Measurements from ENCODE around the gene OSTC. TPM values are rescaled to one million over a fixed set of nuclear protein-coding genes. Genes with fewer than 3 reads are reported as not detected.

OSTC gene
- polyA plus RNA-seq, 1 donor (not counting 4 experiments of a cell fraction or from before 2014, with no cell fraction given): 147 TPM

DNA sequence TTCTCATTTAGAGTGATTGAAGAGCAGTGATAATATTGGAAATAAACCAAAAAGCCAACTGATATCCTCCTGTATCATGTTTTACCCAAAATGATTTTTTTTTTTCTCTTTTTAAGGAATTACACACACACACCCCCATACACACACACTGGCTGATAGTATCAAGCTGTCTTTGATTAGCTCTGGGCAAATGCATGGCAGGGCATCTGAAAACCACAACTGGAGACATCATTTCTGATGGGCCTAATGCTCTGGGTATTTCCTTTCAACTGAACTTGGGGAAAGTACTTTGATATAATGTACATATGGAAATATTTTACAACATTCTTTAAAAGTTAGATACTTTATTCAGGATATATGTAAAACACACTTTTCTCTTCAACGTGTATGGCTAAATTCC lies 14.2 kb upstream of the OSTC start:
- dilution Hi-C loops (cut with MboI; ENCODE audit: extremely low pct_ligation_motif_present, low sequenced_read_pairs): no loop called here
- Histone ChIP-seq H3K27me3 (ENCODE audit: control insufficient read depth, extremely low read depth, insufficient read depth, low read length) (no peaks in the 10 kb centered on the region), H3K4me3 (ENCODE audit: control insufficient read depth in 2 of 3, extremely low read depth in 1 of 3, insufficient read depth in 2 of 3, low read depth in 1 of 3, low read length in 3 of 3) (no peak overlapping the region), H3K9me3 (ENCODE audit: control insufficient read depth, low read depth, low read length) (no peaks in the 10 kb centered on the region), H4K20me1 (ENCODE audit: control insufficient read depth, extremely low read depth, insufficient read depth, low read length) (no peaks in the 10 kb centered on the region), H3K4me2 (ENCODE audit: control insufficient read depth, extremely low read depth, insufficient read depth, low read depth, low read length) (no peak overlapping the region), H3K9me1 (ENCODE audit: control insufficient read depth, extremely low read depth, insufficient read depth, low read length) (no peaks in the 10 kb centered on the region), H3K4me1 (ENCODE audit: control insufficient read depth, extremely low read depth, insufficient read depth, low read length) (no peaks in the 10 kb centered on the region), H3K9ac (ENCODE audit: control insufficient read depth, extremely low read depth, insufficient read depth, low read length) (no peak overlapping the region), H3K36me3 (ENCODE audit: control insufficient read depth in 2 of 2, extremely low read depth in 1 of 2, insufficient read depth in 2 of 2, low read length in 2 of 2) (peaks cover 14 to 19% of the 10 kb centered on the region in 2 experiments), H2AFZ (ENCODE audit: control insufficient read depth, low read length) (no peak overlapping the region), H3K79me2 (ENCODE audit: control insufficient read depth, insufficient read depth, low read length) (no peaks in the 10 kb centered on the region), H3K27ac (ENCODE audit: control insufficient read depth, insufficient read depth, low read length) (no peak overlapping the region)
- TF ChIP-seq, protein P1, sequence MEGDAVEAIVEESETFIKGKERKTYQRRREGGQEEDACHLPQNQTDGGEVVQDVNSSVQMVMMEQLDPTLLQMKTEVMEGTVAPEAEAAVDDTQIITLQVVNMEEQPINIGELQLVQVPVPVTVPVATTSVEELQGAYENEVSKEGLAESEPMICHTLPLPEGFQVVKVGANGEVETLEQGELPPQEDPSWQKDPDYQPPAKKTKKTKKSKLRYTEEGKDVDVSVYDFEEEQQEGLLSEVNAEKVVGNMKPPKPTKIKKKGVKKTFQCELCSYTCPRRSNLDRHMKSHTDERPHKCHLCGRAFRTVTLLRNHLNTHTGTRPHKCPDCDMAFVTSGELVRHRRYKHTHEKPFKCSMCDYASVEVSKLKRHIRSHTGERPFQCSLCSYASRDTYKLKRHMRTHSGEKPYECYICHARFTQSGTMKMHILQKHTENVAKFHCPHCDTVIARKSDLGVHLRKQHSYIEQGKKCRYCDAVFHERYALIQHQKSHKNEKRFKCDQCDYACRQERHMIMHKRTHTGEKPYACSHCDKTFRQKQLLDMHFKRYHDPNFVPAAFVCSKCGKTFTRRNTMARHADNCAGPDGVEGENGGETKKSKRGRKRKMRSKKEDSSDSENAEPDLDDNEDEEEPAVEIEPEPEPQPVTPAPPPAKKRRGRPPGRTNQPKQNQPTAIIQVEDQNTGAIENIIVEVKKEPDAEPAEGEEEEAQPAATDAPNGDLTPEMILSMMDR (optimal IDR thresholded peaks at IDR 0.05 in 1 of 3, IDR thresholded peaks at IDR 0.05 in 1 of 3, conservative IDR thresholded peaks at IDR 0.05 in 1 of 3; ENCODE audit: extremely low read depth in 1 of 3, insufficient read depth in 2 of 3, low read length in 3 of 3): no peak
- TF ChIP-seq EZH2 (IDR thresholded peaks at IDR 0.05; ENCODE audit: low read length): no peak
- FAIRE-seq (no peak), DNase-seq (ENCODE audit: low read depth, low spot score) (no peak)

DNA sequence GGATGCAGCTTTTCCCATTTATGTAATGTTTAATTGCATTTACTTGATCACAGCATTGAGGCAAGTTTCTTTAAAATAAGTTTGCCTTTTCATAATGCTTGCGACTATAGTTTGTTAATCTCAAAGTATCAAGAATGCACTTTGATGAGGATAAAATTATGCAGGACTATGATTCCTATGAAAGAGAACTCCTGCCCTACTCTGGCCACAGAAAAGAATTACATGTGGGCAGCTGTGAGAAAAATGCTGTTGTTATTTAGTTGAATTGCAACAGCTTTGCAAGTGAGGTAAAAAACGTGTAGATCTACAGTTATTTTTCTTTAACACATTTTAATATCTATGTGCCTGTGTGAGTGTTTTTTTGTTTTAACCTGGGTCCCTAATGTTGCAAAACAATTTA lies 12.5 kb upstream of the OSTC start:
- no peaks in the 10 kb centered on the region for H4K20me1 ChIP-seq (ENCODE audit: control insufficient read depth, extremely low read depth, insufficient read depth, low read length)
- H3K79me2 ChIP-seq (ENCODE audit: control insufficient read depth, insufficient read depth, low read length): no peaks in the 10 kb centered on the region
- H3K9ac ChIP-seq (ENCODE audit: control insufficient read depth, extremely low read depth, insufficient read depth, low read length): no peak overlapping the region
- TF ChIP-seq, protein P1 (optimal IDR thresholded peaks at IDR 0.05 in 1 of 3, IDR thresholded peaks at IDR 0.05 in 1 of 3, conservative IDR thresholded peaks at IDR 0.05 in 1 of 3; ENCODE audit: extremely low read depth in 1 of 3, insufficient read depth in 2 of 3, low read length in 3 of 3): no peak
- no peak overlapping the region for H3K4me2 ChIP-seq (ENCODE audit: control insufficient read depth, extremely low read depth, insufficient read depth, low read depth, low read length)
- H3K4me1 ChIP-seq (ENCODE audit: control insufficient read depth, extremely low read depth, insufficient read depth, low read length): no peaks in the 10 kb centered on the region
- H3K9me1 ChIP-seq (ENCODE audit: control insufficient read depth, extremely low read depth, insufficient read depth, low read length): no peaks in the 10 kb centered on the region
- peaks cover 10 to 11% of the 10 kb centered on the region in 2 experiments for H3K36me3 ChIP-seq (ENCODE audit: control insufficient read depth in 2 of 2, extremely low read depth in 1 of 2, insufficient read depth in 2 of 2, low read length in 2 of 2)
- no peak overlapping the region for H3K27ac ChIP-seq (ENCODE audit: control insufficient read depth, insufficient read depth, low read length)
- no peaks in the 10 kb centered on the region for H3K27me3 ChIP-seq (ENCODE audit: control insufficient read depth, extremely low read depth, insufficient read depth, low read length)
- H3K4me3 ChIP-seq (ENCODE audit: control insufficient read depth in 2 of 3, extremely low read depth in 1 of 3, insufficient read depth in 2 of 3, low read depth in 1 of 3, low read length in 3 of 3): no peak overlapping the region
- DNase-seq (ENCODE audit: low read depth, low spot score): no peak
- no peak for FAIRE-seq
- H2AFZ ChIP-seq (ENCODE audit: control insufficient read depth, low read length): no peak overlapping the region
- no peaks in the 10 kb centered on the region for H3K9me3 ChIP-seq (ENCODE audit: control insufficient read depth, low read depth, low read length)
- dilution Hi-C loops (cut with MboI; ENCODE audit: extremely low pct_ligation_motif_present, low sequenced_read_pairs): no loop called here
